Activated CD8-positive, alpha-beta memory T cell treated with anti-CD3 and anti-CD28 coated beads, Interleukin-2, amount 50 U/mL, for 1 hour (primary cell): ENCODE measurements around the gene CNTNAP2.

Source experiments
- DNase-seq: peaks from one replicate; pipeline ENCODE4 v3.0.0-alpha.2; 2020; ENCODE audit errors: extremely low read depth

CNTNAP2 gene

GRCh38 chr7:146565872-146566271, 449.3 kb downstream of the CNTNAP2 start:
- no peak for DNase-seq

GRCh38 chr7:146575903-146576302, 459.3 kb downstream of the CNTNAP2 start:
- no peak for DNase-seq

GRCh38 chr7:146591976-146592375, 475.4 kb downstream of the CNTNAP2 start:
- no peak for DNase-seq

- no peak for DNase-seq
Observed at GRCh38 chr7:146606628-146607027, 490.0 kb downstream of the CNTNAP2 start.

- no peak for DNase-seq
Observed at GRCh38 chr7:146619641-146620040, 503.0 kb downstream of the CNTNAP2 start.

- no peak for DNase-seq
Observed at GRCh38 chr7:146626912-146627311, 510.3 kb downstream of the CNTNAP2 start.

- no peak for DNase-seq
Observed at GRCh38 chr7:146635205-146636032, 518.8 kb downstream of the CNTNAP2 start.

- no peak for DNase-seq
Observed at GRCh38 chr7:146636033-146636356, 519.4 kb downstream of the CNTNAP2 start.

GRCh38 chr7:146636581-146636980, 520.0 kb downstream of the CNTNAP2 start:
- no peak for DNase-seq

GRCh38 chr7:146639291-146639690, 522.7 kb downstream of the CNTNAP2 start:
- no peak for DNase-seq

GRCh38 chr7:146641491-146641890, 524.9 kb downstream of the CNTNAP2 start:
- DNase-seq = no peak

GRCh38 chr7:146645383-146645976, 528.9 kb downstream of the CNTNAP2 start:
- DNase-seq = no peak

GRCh38 chr7:146647445-146647844, 530.8 kb downstream of the CNTNAP2 start:
- DNase-seq = no peak

- no peak for DNase-seq
Observed at GRCh38 chr7:146652176-146652575, 535.6 kb downstream of the CNTNAP2 start.

GRCh38 chr7:146654048-146654447, 537.4 kb downstream of the CNTNAP2 start:
- no peak for DNase-seq

GRCh38 chr7:146655928-146656797, 539.6 kb downstream of the CNTNAP2 start:
- no peak for DNase-seq

GRCh38 chr7:146656988-146657387, 540.4 kb downstream of the CNTNAP2 start:
- no peak for DNase-seq

- no peak for DNase-seq
Observed at GRCh38 chr7:146658604-146659003, 542.0 kb downstream of the CNTNAP2 start.

- no peak for DNase-seq
Observed at GRCh38 chr7:146659732-146660131, 543.1 kb downstream of the CNTNAP2 start.

- no peak for DNase-seq
Observed at GRCh38 chr7:146660839-146661238, 544.2 kb downstream of the CNTNAP2 start.

- DNase-seq = no peak
Observed at GRCh38 chr7:146661435-146661834, 544.8 kb downstream of the CNTNAP2 start.

- no peak for DNase-seq
Observed at GRCh38 chr7:146661929-146662328, 545.3 kb downstream of the CNTNAP2 start.

- DNase-seq = no peak
Observed at GRCh38 chr7:146665023-146665422, 548.4 kb downstream of the CNTNAP2 start.
